ENCODE measurements around the gene PAPLN.

GRCh38 chr14:73258845-73259611 lies 21.7 kb downstream of the PAPLN start:
- no peak for TF ChIP-seq SIN3A (IDR thresholded peaks at IDR 0.05; ENCODE audit: borderline replicate concordance in 2 of 2, control insufficient read depth in 1 of 2, low read depth in 2 of 2, low read length in 2 of 2)
- TF ChIP-seq, protein P1, sequence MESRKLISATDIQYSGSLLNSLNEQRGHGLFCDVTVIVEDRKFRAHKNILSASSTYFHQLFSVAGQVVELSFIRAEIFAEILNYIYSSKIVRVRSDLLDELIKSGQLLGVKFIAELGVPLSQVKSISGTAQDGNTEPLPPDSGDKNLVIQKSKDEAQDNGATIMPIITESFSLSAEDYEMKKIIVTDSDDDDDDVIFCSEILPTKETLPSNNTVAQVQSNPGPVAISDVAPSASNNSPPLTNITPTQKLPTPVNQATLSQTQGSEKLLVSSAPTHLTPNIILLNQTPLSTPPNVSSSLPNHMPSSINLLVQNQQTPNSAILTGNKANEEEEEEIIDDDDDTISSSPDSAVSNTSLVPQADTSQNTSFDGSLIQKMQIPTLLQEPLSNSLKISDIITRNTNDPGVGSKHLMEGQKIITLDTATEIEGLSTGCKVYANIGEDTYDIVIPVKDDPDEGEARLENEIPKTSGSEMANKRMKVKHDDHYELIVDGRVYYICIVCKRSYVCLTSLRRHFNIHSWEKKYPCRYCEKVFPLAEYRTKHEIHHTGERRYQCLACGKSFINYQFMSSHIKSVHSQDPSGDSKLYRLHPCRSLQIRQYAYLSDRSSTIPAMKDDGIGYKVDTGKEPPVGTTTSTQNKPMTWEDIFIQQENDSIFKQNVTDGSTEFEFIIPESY (CRISPR knock-in tag; IDR thresholded peaks at IDR 0.05): no peak
- TF ChIP-seq POLR3A (IDR thresholded peaks at IDR 0.05; ENCODE audit: borderline replicate concordance, extremely low read depth, insufficient read depth, insufficient read length): no peak
- TF ChIP-seq NFIC (IDR thresholded peaks at IDR 0.05): no peak
- TF ChIP-seq BCL6 (CRISPR knock-in tag; IDR thresholded peaks at IDR 0.05): no peak
- TF ChIP-seq ZNF561 (CRISPR knock-in tag; conservative IDR thresholded peaks at IDR 0.05): no peak
- TF ChIP-seq, protein P2, sequence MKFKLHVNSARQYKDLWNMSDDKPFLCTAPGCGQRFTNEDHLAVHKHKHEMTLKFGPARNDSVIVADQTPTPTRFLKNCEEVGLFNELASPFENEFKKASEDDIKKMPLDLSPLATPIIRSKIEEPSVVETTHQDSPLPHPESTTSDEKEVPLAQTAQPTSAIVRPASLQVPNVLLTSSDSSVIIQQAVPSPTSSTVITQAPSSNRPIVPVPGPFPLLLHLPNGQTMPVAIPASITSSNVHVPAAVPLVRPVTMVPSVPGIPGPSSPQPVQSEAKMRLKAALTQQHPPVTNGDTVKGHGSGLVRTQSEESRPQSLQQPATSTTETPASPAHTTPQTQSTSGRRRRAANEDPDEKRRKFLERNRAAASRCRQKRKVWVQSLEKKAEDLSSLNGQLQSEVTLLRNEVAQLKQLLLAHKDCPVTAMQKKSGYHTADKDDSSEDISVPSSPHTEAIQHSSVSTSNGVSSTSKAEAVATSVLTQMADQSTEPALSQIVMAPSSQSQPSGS (CRISPR knock-in tag; IDR thresholded peaks at IDR 0.05): no peak
- no peak for TF ChIP-seq PREB (CRISPR knock-in tag; IDR thresholded peaks at IDR 0.05)
- TF ChIP-seq CTCF (IDR thresholded peaks at IDR 0.05 in 2 of 3, conservative IDR thresholded peaks at IDR 0.05 in 1 of 3; ENCODE audit: insufficient read depth in 2 of 3, low read depth in 1 of 3, low read length in 3 of 3): no peak
- no peak for TF ChIP-seq SREBF2 (CRISPR knock-in tag; IDR thresholded peaks at IDR 0.05)
